Testis (tissue), 2 donors: ENCODE data around the gene DOK6.

ENCODE experiments used
- POLR2A ChIP-seq: fragments of 450-650 bp; IDR thresholded peaks from one replicate; pipeline ENCODE4 v1.6.1; 2017; ENCODE audit warnings: antibody characterized with exemption, mild to moderate bottlenecking, moderate library complexity
- TF ChIP-seq, protein P1 (sequence below), 3 experiments: fragments of 450-650 bp in 2 of 3; fragments of 200-600 bp in 1 of 3; sonication (generic) in 1 of 3; IDR thresholded peaks; one replicate each; pipeline ENCODE4 v1.5.1; 2016 to 2019; ENCODE audit warnings: antibody characterized with exemption in 3 of 3, mild to moderate bottlenecking in 2 of 3, moderate library complexity in 1 of 3

DNA sequence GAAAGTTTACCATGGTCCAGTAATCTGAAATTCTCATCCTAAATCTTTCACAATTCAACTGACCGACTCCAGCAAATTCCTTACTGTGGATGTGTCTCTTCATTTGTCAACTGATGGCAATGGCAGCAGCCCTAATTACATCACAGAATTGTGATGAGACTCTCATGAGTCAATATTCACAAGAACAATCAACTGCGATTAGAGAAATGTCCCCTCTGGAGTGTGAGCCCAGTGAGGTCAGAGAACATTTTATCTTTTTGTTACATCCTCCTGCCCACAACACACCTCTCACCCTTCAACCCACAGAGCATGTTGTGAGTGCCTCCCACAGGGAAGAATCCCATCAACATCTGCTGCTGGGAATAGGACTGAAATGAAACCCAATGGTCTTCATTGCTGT, 473.4 kb downstream of the DOK6 start:
- TF ChIP-seq, protein P1, sequence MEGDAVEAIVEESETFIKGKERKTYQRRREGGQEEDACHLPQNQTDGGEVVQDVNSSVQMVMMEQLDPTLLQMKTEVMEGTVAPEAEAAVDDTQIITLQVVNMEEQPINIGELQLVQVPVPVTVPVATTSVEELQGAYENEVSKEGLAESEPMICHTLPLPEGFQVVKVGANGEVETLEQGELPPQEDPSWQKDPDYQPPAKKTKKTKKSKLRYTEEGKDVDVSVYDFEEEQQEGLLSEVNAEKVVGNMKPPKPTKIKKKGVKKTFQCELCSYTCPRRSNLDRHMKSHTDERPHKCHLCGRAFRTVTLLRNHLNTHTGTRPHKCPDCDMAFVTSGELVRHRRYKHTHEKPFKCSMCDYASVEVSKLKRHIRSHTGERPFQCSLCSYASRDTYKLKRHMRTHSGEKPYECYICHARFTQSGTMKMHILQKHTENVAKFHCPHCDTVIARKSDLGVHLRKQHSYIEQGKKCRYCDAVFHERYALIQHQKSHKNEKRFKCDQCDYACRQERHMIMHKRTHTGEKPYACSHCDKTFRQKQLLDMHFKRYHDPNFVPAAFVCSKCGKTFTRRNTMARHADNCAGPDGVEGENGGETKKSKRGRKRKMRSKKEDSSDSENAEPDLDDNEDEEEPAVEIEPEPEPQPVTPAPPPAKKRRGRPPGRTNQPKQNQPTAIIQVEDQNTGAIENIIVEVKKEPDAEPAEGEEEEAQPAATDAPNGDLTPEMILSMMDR (IDR thresholded peaks at IDR 0.05): no peak
- TF ChIP-seq POLR2A: no peak
